Measurements from ENCODE around the gene CERCAM. TPM values are rescaled to one million over a fixed set of nuclear protein-coding genes. Genes with fewer than 3 reads are reported as not detected.
A peak's percentile ranks its signal among the peaks of the same experiment; 100 is the strongest.

Gene CERCAM
- total and polyA plus RNA-seq, 2 of the 13 experiments (the other 11 are each of a cell fraction or from before 2014, with no cell fraction given), result 9.0 to 17.1 TPM

- TF ChIP-seq, protein P1, sequence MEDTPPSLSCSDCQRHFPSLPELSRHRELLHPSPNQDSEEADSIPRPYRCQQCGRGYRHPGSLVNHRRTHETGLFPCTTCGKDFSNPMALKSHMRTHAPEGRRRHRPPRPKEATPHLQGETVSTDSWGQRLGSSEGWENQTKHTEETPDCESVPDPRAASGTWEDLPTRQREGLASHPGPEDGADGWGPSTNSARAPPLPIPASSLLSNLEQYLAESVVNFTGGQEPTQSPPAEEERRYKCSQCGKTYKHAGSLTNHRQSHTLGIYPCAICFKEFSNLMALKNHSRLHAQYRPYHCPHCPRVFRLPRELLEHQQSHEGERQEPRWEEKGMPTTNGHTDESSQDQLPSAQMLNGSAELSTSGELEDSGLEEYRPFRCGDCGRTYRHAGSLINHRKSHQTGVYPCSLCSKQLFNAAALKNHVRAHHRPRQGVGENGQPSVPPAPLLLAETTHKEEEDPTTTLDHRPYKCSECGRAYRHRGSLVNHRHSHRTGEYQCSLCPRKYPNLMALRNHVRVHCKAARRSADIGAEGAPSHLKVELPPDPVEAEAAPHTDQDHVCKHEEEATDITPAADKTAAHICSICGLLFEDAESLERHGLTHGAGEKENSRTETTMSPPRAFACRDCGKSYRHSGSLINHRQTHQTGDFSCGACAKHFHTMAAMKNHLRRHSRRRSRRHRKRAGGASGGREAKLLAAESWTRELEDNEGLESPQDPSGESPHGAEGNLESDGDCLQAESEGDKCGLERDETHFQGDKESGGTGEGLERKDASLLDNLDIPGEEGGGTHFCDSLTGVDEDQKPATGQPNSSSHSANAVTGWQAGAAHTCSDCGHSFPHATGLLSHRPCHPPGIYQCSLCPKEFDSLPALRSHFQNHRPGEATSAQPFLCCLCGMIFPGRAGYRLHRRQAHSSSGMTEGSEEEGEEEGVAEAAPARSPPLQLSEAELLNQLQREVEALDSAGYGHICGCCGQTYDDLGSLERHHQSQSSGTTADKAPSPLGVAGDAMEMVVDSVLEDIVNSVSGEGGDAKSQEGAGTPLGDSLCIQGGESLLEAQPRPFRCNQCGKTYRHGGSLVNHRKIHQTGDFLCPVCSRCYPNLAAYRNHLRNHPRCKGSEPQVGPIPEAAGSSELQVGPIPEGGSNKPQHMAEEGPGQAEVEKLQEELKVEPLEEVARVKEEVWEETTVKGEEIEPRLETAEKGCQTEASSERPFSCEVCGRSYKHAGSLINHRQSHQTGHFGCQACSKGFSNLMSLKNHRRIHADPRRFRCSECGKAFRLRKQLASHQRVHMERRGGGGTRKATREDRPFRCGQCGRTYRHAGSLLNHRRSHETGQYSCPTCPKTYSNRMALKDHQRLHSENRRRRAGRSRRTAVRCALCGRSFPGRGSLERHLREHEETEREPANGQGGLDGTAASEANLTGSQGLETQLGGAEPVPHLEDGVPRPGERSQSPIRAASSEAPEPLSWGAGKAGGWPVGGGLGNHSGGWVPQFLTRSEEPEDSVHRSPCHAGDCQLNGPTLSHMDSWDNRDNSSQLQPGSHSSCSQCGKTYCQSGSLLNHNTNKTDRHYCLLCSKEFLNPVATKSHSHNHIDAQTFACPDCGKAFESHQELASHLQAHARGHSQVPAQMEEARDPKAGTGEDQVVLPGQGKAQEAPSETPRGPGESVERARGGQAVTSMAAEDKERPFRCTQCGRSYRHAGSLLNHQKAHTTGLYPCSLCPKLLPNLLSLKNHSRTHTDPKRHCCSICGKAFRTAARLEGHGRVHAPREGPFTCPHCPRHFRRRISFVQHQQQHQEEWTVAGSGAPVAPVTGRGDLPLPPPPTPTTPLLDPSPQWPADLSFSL (CRISPR knock-in tag; IDR thresholded peaks at IDR 0.05), result no peak
- TF ChIP-seq ZFX (CRISPR knock-in tag; IDR thresholded peaks at IDR 0.05; ENCODE audit: low read depth), result peak; percentile 48; the same call in 1 of the 2 replicates
- TF ChIP-seq TARDBP (CRISPR knock-in tag; IDR thresholded peaks at IDR 0.05), result peak; percentile 46; the same call in 1 of the 2 replicates
- TF ChIP-seq SIX1 (CRISPR knock-in tag; IDR thresholded peaks at IDR 0.05; ENCODE audit: borderline replicate concordance), result no peak
- no peak for TF ChIP-seq IRX3 (CRISPR knock-in tag; IDR thresholded peaks at IDR 0.05; ENCODE audit: borderline replicate concordance, low read depth)
- TF ChIP-seq ZNF552 (CRISPR knock-in tag; IDR thresholded peaks at IDR 0.05; ENCODE audit: borderline replicate concordance), result no peak
- TF ChIP-seq ZEB1 (IDR thresholded peaks at IDR 0.05; ENCODE audit: insufficient replicate concordance, low read depth), result no peak
- TF ChIP-seq ZNF547 (CRISPR knock-in tag; IDR thresholded peaks at IDR 0.05), result peak; percentile 19; the same call in 1 of the 2 replicates
- TF ChIP-seq, protein P2, sequence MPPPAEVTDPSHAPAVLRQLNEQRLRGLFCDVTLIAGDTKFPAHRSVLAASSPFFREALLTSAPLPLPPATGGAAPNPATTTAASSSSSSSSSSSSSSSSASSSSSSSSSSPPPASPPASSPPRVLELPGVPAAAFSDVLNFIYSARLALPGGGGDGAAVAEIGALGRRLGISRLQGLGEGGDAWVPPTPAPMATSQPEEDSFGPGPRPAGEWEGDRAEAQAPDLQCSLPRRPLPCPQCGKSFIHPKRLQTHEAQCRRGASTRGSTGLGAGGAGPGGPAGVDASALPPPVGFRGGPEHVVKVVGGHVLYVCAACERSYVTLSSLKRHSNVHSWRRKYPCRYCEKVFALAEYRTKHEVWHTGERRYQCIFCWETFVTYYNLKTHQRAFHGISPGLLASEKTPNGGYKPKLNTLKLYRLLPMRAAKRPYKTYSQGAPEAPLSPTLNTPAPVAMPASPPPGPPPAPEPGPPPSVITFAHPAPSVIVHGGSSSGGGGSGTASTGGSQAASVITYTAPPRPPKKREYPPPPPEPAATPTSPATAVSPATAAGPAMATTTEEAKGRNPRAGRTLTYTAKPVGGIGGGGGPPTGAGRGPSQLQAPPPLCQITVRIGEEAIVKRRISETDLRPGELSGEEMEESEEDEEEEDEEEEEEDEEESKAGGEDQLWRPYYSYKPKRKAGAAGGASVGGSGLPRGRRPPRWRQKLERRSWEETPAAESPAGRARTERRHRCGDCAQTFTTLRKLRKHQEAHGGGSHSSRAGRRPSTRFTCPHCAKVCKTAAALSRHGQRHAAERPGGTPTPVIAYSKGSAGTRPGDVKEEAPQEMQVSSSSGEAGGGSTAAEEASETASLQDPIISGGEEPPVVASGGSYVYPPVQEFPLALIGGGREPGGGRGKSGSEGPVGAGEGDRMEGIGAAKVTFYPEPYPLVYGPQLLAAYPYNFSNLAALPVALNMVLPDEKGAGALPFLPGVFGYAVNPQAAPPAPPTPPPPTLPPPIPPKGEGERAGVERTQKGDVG (CRISPR knock-in tag; IDR thresholded peaks at IDR 0.05; ENCODE audit: borderline replicate concordance), result no peak
- no peak for TF ChIP-seq TRAFD1 (CRISPR knock-in tag; IDR thresholded peaks at IDR 0.05; ENCODE audit: borderline replicate concordance)
- no peak for TF ChIP-seq TBX3 (IDR thresholded peaks at IDR 0.05; ENCODE audit: borderline replicate concordance)
- no peak for TF ChIP-seq FOXK2 (IDR thresholded peaks at IDR 0.05)
- no peak for TF ChIP-seq FOSL1 (CRISPR knock-in tag; IDR thresholded peaks at IDR 0.05; ENCODE audit: borderline replicate concordance)
- TF ChIP-seq ZNF614 (CRISPR knock-in tag; IDR thresholded peaks at IDR 0.05; ENCODE audit: borderline replicate concordance), result no peak
- TF ChIP-seq ATF4 (CRISPR knock-in tag; IDR thresholded peaks at IDR 0.05), result no peak
These were observed 1.4 kb upstream of the CERCAM start (continued) for GRCh38 chr9:128419061-128419925.

Data from HepG2 (cell line).